NCI-H2081 (cell line): ENCODE results near the gene CYTH2.
"Not testable (repeated sequence)": the region's sequence is repeated elsewhere in the genome, so short reads cannot be mapped to it uniquely, and the experiment has no call there.

Experiments used
- DNase-seq, 2 experiments: peaks; one replicate each; lab custom pipeline; 2025; lab: John Stamatoyannopoulos, UW

CYTH2 gene

DNA sequence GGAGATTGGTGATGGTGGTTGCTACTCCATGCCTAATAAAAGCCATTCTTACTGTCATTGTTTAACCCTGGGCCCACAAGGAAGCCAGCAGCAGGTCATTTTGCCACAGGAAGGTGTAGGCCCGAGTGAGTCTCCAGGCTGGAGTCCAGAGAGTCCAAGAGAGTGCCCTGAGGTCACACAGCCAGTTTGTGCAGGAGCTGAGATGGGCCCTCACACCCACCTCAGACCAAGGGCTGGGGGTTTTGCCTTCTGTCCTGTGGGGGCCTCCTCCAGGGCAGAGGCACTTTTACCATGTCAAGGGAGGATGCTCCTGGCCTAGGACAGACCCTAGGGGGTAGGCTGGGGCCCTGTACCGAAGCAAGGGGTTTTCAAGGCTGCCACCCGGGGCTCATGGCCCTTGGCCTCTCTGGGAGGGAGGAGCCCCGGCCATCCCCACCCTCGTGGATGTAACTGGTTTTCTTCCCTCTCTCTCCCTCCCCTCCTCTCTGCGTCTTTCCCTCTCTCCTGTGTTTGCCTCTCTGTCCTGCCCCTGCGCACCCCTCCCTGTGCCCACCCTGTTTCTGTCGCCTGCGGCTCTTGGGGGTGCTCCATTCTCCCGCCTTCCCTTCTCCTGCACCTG lies 8.0 kb downstream of the CYTH2 start:
- no peak for DNase-seq

DNA sequence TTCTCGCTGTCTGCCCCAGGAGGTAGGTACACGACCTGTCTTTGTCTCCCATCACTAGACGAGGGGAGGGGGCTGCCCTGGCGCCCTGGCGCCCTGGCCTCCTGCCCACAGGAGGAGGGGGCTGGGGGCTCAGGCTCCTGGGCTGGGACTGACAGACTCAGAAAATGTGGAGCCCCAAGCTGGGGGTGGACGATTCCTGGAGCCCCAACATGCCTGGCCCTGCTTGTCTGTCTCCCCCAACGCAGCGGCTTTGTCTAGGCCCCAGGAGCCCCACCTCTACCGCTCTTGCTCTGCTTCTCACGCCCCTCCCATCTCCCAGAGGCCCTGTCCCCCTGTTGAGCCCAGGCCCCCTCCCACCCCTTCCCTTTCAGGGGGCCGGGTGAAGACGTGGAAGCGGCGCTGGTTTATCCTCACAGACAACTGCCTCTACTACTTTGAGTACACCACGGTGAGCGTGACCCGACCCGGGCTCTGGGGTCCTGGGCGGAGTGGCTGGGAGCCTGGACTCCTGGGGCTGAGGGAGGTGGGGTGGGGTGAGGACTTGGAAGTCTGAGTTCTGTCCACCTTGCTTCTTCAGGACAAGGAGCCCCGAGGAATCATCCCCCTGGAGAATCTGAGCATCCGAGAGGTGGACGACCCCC lies 8.6 kb downstream of the CYTH2 start:
- DNase-seq, result no peak

DNA sequence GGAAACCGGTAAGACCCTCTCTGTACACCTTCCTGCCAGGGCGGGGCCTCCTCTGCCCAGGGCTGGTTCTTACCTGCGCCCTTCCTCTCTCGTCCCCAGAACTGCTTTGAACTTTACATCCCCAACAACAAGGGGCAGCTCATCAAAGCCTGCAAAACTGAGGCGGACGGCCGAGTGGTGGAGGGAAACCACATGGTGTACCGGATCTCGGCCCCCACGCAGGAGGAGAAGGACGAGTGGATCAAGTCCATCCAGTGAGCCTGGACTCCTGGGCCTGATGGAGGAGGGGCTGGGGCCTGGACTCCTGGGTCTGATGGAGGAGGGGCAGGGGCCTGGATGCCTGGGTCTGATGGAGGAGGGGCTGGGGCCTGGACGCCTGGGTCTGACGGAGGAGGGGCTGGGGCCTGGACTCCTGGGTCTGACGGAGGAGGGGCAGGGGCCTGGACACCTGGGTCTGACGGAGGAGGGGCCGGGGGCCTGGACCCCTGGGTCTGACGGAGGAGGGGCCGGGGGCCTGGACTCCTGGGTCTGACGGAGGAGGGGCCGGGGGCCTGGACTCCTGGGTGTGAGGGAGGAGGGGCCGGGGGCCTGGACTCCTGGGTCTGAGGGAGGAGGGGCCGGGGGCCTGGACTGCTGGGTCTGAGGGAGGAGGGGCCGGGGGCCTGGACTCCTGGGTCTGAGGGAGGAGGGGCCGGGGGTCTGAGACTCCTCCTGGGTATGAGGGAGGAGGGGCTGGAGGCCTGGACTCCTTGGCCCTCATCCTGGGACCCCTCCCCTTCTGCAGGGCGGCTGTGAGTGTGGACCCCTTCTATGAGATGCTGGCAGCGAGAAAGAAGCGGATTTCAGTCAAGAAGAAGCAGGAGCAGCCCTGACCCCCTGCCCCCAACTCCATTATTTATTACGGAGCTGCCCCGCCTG lies 9.4 kb downstream of the CYTH2 start:
- no peak for DNase-seq

DNA sequence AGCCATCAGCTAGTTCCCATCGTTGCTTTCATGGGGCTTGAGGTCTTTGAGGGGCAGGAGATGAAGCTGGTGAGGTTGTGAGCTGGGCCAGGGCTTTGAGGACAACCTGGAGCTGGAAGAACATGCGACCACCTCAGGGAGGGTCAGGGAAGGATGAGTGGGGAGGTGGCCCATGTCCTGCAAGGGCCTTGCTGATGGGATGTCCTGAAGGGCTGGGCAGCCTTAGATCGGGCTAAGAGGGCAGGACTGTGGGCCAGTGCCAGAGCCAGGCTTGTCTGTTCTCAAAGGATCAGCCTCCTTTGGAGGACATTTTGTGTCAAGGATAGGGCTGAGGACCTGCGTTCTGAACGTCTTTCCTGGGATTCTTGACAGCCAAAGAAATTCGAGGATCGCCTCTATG lies 10.5 kb downstream of the CYTH2 start:
- DNase-seq, result no peak

DNA sequence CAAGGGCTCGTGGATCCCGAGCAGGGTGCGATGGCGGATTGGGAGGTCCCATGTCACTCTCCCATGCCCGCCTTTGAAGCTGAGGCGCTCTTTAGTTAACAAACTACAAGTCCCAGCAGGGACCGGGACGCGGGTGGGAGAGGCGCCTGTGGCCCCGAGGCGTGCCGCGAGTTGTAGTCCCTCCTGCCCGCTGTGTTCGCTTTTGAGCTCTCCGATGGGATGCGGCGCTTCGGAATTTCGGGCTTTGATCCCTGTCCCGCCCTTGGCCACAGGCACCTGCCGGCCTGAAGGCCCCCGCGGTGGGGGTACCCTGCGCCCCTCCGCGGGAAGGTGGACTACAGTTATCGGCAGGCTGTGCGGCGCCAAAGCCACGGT lies 11.0 kb downstream of the CYTH2 start:
- DNase-seq, result no peak

DNA sequence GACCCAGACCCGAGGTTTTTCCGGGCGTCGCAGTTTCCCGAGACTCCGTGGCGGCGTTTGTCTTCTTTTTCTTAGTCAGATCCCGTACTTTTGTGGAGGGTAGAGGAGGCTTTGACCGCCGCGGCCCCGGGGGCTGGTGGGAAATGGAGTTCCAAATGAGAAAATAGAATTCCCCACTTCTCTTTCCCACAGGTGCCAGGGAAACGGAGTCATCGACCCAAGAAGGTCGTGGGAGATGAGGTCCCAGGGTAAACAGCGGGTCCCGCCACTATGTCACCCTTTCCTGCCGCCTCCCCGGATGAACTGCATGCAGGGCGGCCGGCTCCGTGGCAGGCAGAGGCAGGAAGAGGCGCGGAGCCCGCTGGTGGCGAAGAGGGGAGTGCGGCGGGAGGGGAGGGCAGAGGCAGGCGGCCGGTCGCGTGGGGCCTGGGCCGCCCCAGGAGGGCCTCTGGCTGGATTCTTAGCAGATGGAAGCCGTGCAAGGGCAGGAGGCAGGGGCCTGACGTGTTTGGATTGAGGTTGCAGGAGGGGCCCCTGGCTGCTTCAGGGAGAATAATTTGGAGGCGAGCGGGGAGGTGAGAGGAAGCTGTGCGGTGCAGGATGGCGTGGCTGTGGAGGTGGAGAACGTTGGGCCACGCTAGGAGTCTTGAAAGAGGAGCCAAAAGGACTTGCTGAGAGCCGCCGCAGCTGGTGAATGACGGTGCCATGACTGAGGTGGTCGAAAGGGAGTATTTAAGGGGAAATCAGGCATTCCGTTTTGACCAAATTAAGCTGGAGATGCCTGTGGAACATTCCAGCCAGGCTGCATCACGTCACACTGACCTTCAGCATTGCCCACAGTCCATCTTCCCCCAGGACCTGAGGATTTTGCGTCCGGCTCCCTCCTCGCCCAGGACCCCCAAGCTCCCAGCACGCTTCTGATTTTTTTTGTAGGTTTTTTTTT lies 11.7 kb downstream of the CYTH2 start:
- DNase-seq, result no peak

DNA sequence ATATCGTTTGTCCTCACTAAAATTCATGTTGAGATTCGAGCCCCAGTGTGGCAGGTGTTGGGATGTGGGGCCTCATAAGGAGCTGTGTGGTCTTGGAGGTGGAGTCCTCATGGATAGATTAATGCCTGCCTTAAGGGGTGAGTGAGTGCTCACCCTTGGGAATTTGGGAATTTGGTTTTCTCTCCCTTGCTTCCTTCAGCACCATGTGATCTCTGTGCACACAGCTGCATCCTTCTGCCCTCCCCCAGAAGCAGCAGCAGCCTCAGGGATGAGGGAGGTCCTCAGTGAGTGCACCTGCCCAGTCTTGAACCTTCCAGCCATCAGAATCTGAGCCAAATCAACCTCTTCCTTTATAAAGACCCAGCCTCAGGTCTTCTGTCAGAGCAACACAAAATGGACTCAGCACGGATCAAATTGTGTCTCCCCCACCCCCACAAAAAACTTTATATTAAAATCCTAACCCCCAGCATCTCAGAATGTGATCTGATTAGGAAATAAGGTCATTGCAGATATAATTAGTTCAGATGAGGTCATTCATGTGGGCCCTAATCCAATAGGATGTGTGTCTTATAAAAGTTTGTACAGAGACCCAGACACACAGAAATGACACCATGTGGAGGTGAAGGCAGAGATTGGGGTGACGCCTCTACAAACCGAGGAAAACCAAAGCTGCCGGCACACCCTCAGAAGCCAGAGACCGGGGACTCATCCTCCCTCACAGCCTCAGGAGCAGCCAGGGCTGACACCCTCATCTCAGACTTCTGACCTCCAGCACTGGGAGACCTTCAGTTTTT lies 12.9 kb downstream of the CYTH2 start:
- DNase-seq, result peak in 1 of 2 experiments; percentile 23

DNA sequence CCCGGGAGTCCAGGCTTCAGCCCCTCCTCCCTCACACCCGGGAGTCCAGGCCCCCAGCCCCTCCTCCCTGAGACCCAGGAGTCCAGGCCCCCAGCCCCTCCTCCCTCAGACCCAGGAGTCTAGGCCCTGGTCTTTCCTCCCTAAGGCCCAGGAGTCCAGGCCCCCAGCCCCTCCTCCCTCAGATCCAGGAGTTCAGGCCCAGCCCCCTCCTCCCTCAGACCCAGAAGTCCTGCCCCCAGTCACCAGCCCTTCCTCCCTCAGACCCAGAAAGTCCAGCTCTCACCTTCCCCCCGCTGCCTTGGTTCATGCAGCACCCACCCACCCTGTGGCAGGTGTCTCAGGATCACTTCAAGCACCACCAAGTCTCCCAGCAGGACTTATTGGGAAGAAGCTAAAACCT lies 14.1 kb downstream of the CYTH2 start:
- no peak for DNase-seq

DNA sequence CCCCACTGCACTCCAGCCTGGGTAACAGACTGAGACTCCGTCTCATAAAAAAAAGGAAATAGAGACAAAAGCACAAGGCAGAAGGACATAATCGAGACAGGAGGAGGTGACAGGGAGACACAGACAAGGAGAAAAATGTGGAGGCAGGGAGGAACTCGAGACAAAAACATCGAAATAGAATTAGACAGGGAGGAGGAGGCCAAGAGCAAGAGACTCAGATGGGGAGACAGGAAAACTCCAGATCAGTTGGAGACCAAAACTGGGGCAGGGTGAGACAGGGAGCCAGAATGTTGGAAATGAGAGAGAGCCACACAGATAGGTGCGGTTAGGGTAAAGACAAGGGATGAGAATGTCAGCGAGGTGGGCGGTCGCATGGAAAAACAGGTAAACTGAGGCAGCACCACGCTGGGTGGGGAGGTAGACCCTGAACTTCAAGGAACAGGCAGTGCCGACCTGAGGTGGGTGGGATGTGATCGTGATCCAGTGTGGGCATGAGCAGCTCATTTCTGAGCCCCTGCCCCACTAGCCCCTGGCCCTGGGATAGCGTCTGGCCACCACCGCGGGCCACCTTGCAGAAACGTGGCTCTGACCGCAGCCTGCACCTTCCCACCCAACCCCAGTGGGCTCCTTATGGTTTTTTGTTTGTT lies 15.2 kb downstream of the CYTH2 start:
- no peak for DNase-seq

DNA sequence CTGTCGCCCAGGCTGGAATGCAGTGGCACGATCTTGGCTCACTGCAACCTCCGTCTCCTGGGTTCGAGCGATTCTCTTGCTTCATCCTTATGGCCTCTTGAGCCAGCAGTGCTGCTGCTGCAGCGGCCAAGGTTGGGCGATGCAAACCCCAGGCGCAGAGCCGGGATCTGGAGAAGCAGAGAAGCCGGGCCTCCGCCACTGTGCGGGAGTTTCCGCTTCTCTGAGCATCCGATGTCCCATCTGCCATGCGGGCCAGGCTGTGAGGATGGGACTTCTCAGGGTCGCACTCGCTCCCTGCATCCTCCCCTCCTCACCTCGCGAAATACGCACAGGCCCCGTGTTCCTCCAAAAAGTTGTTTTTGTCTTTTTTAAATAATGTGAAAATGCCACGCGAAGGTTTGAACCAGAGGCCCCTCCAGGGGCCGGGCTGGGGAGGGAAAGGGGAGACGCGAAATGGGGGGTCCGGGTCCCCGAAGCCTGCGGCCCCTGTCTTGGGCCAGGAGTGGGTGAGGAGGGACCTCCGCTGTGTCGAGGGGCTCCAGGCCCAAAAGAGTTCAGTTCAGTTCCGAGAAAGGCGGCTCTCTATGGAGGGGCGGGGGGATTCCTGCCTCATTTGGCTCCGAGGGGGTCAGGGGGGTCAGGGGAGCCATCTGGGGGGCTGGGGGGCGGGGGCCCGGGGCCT lies 15.9 kb downstream of the CYTH2 start:
- no peak for DNase-seq

DNA sequence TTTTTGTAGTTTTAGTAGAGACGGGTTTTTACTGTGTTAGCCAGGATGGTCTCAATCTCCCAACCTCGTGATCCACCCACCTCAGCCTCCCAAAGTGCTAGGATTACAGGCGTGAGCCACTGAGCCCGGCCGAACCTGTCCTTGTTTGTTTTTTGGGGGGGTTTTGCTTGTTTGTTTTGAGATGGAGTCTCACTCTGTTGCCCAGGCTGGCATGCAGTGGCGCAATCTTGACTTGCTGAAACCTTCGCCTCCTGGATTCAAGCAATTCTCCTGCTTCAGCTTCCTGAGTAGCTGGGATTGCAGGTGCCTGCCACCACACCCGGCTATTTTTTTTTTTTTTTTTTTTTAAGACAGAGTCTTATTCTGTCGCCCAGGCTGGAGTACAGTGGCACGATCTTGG lies 17.5 kb downstream of the CYTH2 start:
- not testable (repeated sequence) for DNase-seq

DNA sequence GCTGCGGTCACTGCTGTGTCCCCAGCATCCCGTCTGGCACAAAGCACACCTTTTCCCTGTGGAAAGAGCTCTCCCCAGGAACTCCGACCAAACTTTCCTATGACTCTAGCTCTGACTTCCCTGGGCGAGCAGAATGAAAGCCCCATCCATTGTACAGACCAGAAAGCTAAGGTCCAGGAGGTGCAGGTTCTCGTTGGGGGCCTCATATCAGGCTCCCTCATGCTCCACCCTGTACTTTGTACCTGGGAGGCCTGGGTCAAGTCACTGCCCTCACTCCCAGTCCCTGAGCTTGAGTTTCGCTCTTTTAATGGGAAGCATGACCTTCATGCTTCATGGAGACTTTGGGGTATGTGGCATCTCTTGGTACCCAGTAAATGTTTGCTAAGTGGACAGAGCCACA lies 18.4 kb downstream of the CYTH2 start:
- no peak for DNase-seq

DNA sequence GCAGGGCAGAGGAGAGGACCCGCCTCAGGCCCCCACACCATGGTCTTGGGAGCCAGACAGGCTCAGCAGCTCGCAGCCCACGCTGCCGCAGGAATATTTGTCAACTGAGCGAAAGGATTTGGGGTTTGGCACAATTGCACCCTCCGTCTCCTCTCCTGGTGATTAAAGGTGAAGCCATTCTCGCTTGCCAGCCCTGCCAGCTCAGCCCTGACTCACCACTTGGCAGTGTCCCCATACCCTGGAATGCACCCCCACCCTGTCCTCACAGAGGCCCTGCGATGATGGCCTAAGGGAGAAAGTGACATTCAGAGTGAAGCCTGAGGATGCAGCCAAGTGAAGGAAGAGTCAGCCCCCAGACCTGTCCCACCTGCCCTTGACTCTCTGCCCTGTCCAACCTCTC lies 18.8 kb downstream of the CYTH2 start:
- DNase-seq, result no peak

DNA sequence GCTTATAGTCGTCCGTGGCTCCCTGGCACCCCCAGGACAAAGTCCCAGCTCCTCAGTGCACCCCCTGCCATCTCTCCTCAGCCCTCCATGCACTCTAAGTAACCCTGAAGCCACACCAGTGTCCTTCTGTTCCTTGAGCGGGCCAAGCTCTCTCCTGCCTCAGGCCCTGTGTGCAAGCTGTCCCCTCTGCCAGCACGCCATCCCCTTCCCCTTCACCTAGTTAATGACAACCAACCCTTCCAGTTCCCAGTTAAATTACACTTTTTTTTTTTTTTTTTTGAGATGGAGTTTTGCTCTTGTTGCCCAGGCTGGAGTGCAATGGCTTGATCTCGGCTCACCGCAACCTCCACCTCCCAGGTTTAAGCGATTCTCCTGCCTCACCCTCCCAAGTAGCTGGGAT lies 19.3 kb downstream of the CYTH2 start:
- DNase-seq, result not testable (repeated sequence)

DNA sequence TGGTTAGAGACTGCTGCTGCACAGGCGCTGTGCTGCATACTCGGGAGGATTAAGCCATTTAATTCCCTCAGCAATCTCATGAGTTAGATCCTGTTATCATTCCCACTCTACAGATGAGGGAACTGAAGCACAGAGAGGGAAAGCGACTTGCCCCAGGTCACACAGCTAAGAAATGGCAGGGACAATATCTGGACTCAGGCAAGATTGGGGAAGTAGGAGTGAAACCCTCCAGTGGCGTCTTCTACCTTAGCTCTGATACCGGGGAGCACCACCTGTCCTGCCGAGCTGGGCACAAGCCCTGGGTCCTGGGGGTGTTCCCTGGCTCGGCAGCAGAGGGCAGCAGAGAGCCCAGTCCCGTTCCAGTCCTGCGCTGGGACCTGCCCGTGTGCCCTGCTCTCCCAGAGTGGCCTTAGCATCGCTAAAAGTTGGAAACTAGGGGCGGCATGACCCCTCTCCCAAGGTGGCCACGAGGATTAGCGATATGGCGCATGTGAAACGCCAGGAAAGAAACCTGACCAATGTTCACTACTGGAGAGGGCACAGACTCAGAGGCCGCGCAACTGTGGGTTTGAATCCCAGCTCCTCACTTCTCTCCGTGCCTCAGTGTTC lies 20.5 kb downstream of the CYTH2 start:
- DNase-seq, result peak; percentile 31 to 48

DNA sequence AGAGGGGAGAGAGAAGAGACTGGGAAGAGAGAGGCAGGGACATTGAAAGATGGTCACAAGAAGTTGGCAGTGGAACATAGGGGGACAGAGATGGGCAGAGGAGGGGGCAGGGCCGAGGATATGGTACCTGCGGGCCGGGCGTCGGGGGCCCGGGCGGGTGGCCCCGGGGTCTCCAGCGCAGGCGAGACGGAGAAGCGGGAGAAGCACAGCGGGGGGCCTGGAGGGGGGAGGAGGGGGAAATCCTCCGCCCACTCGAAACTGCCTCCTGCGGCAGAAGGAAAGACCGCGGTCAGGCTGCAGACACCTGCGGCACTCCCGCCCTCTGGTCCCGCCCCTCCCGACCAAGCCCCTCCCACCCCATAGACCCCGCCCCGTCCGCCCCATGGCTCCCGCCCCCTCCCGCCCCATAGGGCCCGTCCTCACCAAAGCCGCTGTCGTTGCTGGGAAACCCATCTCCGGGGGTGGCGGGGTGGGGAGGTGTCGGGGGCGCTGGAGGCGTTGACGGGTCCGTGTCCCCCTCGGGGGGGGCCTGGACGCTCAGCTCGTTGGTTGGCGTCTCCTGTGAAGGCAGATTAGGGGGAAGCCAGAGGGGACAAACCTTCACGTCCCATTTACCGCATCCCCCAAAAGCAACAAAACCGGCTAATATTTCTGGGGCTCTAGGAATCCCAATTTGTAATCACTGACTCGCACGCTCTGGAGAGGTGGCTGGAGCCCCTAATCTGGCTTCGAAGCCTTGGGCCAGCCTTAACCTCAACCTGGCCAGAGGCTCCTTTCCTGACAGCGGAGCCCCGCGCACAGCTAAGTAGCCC lies 22.0 kb downstream of the CYTH2 start:
- peak; percentile 31 to 36 for DNase-seq

DNA sequence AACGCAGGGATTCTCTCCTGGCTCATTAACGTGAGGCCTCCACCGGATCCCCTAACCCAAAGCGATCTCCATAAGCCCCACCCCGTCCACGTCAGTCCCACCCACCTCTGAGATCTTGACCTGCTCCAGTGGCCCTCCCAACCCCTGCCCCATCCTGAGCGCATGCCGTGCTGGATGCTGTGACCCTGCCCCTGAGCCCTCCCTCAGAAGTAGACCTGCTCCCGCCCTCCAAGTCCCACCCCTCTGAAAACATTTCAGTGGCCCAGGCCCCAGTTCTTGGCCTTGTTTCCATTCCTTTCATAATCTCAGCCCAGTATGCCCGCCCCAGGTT lies 22.6 kb downstream of the CYTH2 start:
- DNase-seq, result no peak

DNA sequence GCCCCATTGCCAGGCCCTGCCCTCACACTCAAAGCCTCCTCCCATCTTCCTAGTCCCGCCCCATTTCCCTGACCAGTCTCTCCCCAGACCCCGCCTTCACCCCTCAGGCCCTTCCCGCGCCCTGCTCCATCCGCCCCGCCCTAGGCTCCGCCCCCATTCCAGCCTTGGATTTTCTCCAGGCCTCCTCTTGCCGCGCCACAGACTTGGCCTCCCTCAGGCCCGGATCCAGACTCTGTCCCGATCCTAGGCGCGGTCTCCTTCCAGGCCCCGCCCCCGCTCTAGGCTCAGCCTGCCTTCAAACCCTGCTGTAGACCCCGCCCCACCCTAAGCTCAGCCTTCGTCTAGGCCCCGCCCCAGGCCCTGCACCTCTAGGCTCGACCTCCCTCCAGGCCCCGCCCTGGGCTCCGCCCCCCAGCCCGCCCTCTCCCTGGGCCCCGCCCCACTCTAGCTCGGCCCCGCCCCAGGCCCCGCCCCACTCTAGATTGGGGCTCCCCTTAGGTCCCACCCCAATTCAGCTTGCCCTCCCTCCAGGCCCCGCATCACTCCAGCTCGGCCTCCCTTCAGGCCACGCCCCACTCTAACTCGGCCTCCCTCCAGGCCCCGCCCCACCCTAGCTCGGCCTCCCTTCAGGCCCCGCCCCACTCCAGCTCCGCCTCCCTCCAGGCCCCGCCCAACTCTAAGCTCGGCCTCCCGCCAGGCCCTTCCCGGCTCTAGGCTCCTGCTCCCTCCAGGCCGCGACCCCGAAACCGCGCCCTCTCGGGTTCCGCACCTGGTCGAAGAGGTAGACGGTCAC lies 24.0 kb downstream of the CYTH2 start:
- peak; percentile 70 to 82 for DNase-seq
